Body of pancreas (tissue), 4 donors: ENCODE results near the gene C2orf81.

Experiments used
- POLR2A ChIP-seq, 3 donors: fragments of 450-650 bp; IDR thresholded peaks; one replicate each; pipeline ENCODE4 v1.6.1; 2016; ENCODE audit warnings: antibody characterized with exemption in 3 of 3, mild to moderate bottlenecking in 2 of 3
- TF ChIP-seq, protein P1 (sequence below), 7 experiments: fragments of 450-650 bp in 4 of 7; fragments of 200-600 bp in 3 of 7; sonication (generic) in 3 of 7; IDR thresholded peaks; one replicate each; pipeline ENCODE4 v1.5.1; 2016 to 2019; ENCODE audit warnings: antibody characterized with exemption in 7 of 7

DNA sequence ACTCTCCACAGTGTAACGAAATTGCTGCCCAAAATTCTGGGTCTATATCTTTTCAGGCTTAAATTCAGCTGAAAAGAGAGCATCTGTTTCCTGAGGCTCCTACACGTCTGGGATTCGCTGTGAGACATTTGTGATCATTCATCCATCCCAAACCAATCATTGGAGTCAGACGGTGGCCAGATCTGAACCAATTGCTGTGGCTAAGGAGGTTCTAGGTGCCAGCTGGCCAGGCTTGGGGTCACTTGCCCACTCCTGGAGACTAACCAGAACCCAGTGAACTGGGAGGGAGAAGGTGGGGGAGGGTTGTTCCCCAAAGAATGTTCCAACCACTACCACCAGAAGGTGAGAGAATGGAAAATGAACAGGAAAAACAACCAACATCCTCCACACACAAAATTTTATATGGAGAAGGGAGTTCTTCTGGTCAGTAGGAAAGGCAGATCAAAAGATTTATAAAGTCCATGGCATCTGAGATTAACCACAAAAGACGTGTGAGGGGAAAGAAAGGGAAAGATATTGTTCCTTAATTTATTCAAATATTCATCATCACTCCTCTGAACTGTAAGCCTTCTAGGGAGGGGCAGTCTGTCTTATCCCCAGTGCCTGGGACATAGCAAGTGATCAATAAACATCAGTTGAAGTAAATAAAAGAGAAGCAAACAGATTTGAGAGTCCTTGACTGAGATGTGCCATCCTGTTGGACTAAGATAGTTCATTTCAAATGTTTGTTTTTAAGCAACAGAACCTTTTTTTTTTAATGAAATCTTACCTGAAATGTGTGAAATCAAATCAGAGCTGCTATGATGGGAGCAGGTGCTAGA is 23.3 kb upstream of the C2orf81 start:
- TF ChIP-seq, protein P1, sequence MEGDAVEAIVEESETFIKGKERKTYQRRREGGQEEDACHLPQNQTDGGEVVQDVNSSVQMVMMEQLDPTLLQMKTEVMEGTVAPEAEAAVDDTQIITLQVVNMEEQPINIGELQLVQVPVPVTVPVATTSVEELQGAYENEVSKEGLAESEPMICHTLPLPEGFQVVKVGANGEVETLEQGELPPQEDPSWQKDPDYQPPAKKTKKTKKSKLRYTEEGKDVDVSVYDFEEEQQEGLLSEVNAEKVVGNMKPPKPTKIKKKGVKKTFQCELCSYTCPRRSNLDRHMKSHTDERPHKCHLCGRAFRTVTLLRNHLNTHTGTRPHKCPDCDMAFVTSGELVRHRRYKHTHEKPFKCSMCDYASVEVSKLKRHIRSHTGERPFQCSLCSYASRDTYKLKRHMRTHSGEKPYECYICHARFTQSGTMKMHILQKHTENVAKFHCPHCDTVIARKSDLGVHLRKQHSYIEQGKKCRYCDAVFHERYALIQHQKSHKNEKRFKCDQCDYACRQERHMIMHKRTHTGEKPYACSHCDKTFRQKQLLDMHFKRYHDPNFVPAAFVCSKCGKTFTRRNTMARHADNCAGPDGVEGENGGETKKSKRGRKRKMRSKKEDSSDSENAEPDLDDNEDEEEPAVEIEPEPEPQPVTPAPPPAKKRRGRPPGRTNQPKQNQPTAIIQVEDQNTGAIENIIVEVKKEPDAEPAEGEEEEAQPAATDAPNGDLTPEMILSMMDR (IDR thresholded peaks at IDR 0.05) = no peak
- no peak for TF ChIP-seq POLR2A (IDR thresholded peaks at IDR 0.05)
